H9 (cell line): Measurements from ENCODE around the gene CAMTA1. TPM values are rescaled to one million over a fixed set of nuclear protein-coding genes. Genes with fewer than 3 reads are reported as not detected.

Experiments
- DNase-seq: peaks from one replicate; pipeline ENCODE4 v3.0.0-alpha.2; 2017
- H2AFZ ChIP-seq: one replicate; pipeline ENCODE4 v1.6.1; 2013; ENCODE audit warnings: mild to moderate bottlenecking, low read length, control low read depth, moderate library complexity
- H2AK5ac ChIP-seq: 2 replicates; pipeline ENCODE4 v1.6.1; 2013; ENCODE audit warnings: low read length, control low read depth, mixed read lengths; ENCODE audit not compliant: insufficient read length
- H2BK120ac ChIP-seq: one replicate; pipeline ENCODE4 v1.6.1; 2013; ENCODE audit warnings: low read depth, mild to moderate bottlenecking, low read length, control low read depth, inconsistent platforms; ENCODE audit not compliant: poor library complexity, severe bottlenecking
- H2BK12ac ChIP-seq: 2 replicates; pipeline ENCODE4 v1.6.1; 2013; ENCODE audit warnings: low read length, control low read depth, mixed read lengths, low read depth; ENCODE audit not compliant: insufficient read length
- H2BK15ac ChIP-seq: 2 replicates; pipeline ENCODE4 v1.6.1; 2013; ENCODE audit warnings: low read depth, low read length, control low read depth
- H2BK20ac ChIP-seq: one replicate; pipeline ENCODE4 v1.6.1; 2013; ENCODE audit warnings: low read depth, mild to moderate bottlenecking, low read length, control low read depth, inconsistent platforms; ENCODE audit not compliant: poor library complexity, severe bottlenecking
- H2BK5ac ChIP-seq: 2 replicates; pipeline ENCODE4 v1.6.1; 2013; ENCODE audit warnings: low read length, control low read depth, mixed read lengths; ENCODE audit not compliant: insufficient read length
- H3K14ac ChIP-seq: 2 replicates; pipeline ENCODE4 v1.6.1; 2013; ENCODE audit warnings: low read length, control low read depth; ENCODE audit not compliant: insufficient read depth
- H3K18ac ChIP-seq: 2 replicates; pipeline ENCODE4 v1.6.1; 2013; ENCODE audit warnings: low read depth, mild to moderate bottlenecking, mixed read lengths, low read length, control low read depth; ENCODE audit not compliant: insufficient read length
- H3K23ac ChIP-seq: 2 replicates; pipeline ENCODE4 v1.6.1; 2013; ENCODE audit warnings: low read length, control low read depth, mixed read lengths, low read depth; ENCODE audit not compliant: insufficient read length
- H3K23me2 ChIP-seq: 2 replicates; pipeline ENCODE4 v1.6.1; 2013; ENCODE audit warnings: low read depth, mild to moderate bottlenecking, mixed read lengths, low read length, control low read depth; ENCODE audit not compliant: insufficient read length, poor library complexity, severe bottlenecking
- H3K27ac ChIP-seq: 2 replicates; pipeline ENCODE4 v1.5.1; 2013; ENCODE audit warnings: low read length, control low read depth, mixed read lengths, low read depth; ENCODE audit not compliant: insufficient read length
- H3K27me3 ChIP-seq: 2 replicates; pipeline ENCODE4 v1.6.1; 2013; ENCODE audit warnings: low read length, control low read depth, inconsistent platforms; ENCODE audit not compliant: insufficient read depth
- H3K4ac ChIP-seq: 2 replicates; pipeline ENCODE4 v1.6.1; 2013; ENCODE audit warnings: low read depth, mild to moderate bottlenecking, control low read depth, inconsistent platforms, low read length, moderate library complexity
- H3K4me1 ChIP-seq: 2 replicates; pipeline ENCODE4 v1.6.1; 2013; ENCODE audit warnings: low read length, control low read depth, inconsistent platforms; ENCODE audit not compliant: insufficient read depth
- H3K4me2 ChIP-seq: 2 replicates; pipeline ENCODE4 v1.6.1; 2013; ENCODE audit warnings: low read length, control low read depth, mixed read lengths; ENCODE audit not compliant: insufficient read length, insufficient read depth
- H3K56ac ChIP-seq: 2 replicates; pipeline ENCODE4 v1.6.1; 2013; ENCODE audit warnings: low read depth, mild to moderate bottlenecking, mixed read lengths, low read length, control low read depth; ENCODE audit not compliant: insufficient read length
- H3K79me1 ChIP-seq: 2 replicates; pipeline ENCODE4 v1.6.1; 2013; ENCODE audit warnings: low read depth, mild to moderate bottlenecking, moderate library complexity, low read length, control low read depth, inconsistent platforms; ENCODE audit not compliant: insufficient read depth, poor library complexity, severe bottlenecking
- H3K79me2 ChIP-seq: 2 replicates; pipeline ENCODE4 v1.6.1; 2013; ENCODE audit warnings: low read length, control low read depth, inconsistent platforms; ENCODE audit not compliant: insufficient read depth
- H3K9ac ChIP-seq: 2 replicates; pipeline ENCODE4 v1.6.1; 2013; ENCODE audit warnings: low read length, control low read depth, mixed read lengths; ENCODE audit not compliant: insufficient read length; ENCODE audit errors: extremely low read depth
- H3K9me3 ChIP-seq: one replicate; pipeline ENCODE4 v1.6.1; 2013; ENCODE audit warnings: low read depth, low read length, inconsistent platforms; ENCODE audit not compliant: control insufficient read depth
- H3T11ph ChIP-seq: one replicate; pipeline ENCODE4 v1.6.1; 2013; ENCODE audit warnings: mild to moderate bottlenecking, low read length, control low read depth, inconsistent platforms
- H4K20me1 ChIP-seq: one replicate; pipeline ENCODE4 v1.6.1; 2013; ENCODE audit not compliant: control insufficient read depth, insufficient read length, insufficient read depth
- H4K5ac ChIP-seq: 2 replicates; pipeline ENCODE4 v1.6.1; 2013; ENCODE audit warnings: low read depth, mild to moderate bottlenecking, mixed read lengths, low read length, control low read depth; ENCODE audit not compliant: insufficient read length
- H4K8ac ChIP-seq: replicated peaks from 2 replicates; pipeline ENCODE4 v1.6.1; 2013; ENCODE audit warnings: low read length, control low read depth, mixed read lengths, low read depth; ENCODE audit not compliant: insufficient read length
- H4K91ac ChIP-seq: 2 replicates; pipeline ENCODE4 v1.6.1; 2013; ENCODE audit warnings: low read depth, mild to moderate bottlenecking, moderate library complexity, mixed read lengths, low read length, control low read depth; ENCODE audit not compliant: insufficient read length
- H3K27ac Mint-ChIP-seq, 3 experiments: 2 replicates in 2 of 3; 3 replicates in 1 of 3; pipeline ENCODE4 v1.8.0; 2020 to 2021; ENCODE audit warnings: mixed read lengths in 3 of 3, mild to moderate bottlenecking in 1 of 3, moderate library complexity in 1 of 3
- H3K27me3 Mint-ChIP-seq: 2 replicates; pipeline ENCODE4 v1.8.0; 2021; ENCODE audit warnings: low read depth, mild to moderate bottlenecking, moderate library complexity, mixed read lengths
- H3K36me3 Mint-ChIP-seq, 3 experiments: 2 replicates in 2 of 3; 3 replicates in 1 of 3; pipeline ENCODE4 v1.8.0; 2020 to 2021; ENCODE audit warnings: low read depth in 3 of 3, mixed read lengths in 3 of 3; ENCODE audit not compliant: insufficient read depth in 1 of 3
- H3K4me1 Mint-ChIP-seq, 2 experiments: 2 replicates each; pipeline ENCODE4 v1.8.0; 2020; ENCODE audit warnings: mixed read lengths in 2 of 2
- H3K4me3 Mint-ChIP-seq, 2 experiments: 2 replicates in 1 of 2; 3 replicates in 1 of 2; pipeline ENCODE4 v1.8.0; 2020 to 2021; ENCODE audit warnings: mild to moderate bottlenecking in 2 of 2, mixed read lengths in 2 of 2, moderate library complexity in 1 of 2
- H3K9me3 Mint-ChIP-seq, 2 experiments: 2 replicates in 1 of 2; 3 replicates in 1 of 2; pipeline ENCODE4 v1.8.0; 2020; ENCODE audit warnings: mild to moderate bottlenecking in 2 of 2, mixed read lengths in 2 of 2, moderate library complexity in 1 of 2
- CTCF ChIP-seq: fragments of 200-600 bp; sonication (generic); conservative IDR thresholded peaks from 3 replicates; pipeline ENCODE4 v1.8.0; 2021; ENCODE audit warnings: antibody characterized with exemption, mild to moderate bottlenecking
- WGBS: extraction: QIAGEN DNeasy Blood & Tissue Kit; methylation state at CpG from one replicate; pipeline ENCODE4 v1.1.7; 2013; ENCODE audit warnings: missing lambda C conversion rate, low lambda C conversion rate, mixed read lengths; ENCODE audit not compliant: insufficient read length; ENCODE audit errors: extremely low coverage; 5-methylcytosine and 5-hydroxymethylcytosine counted together
- total RNA-seq: library from RNA; stranded (reverse); gene quantifications from 2 replicates; pipeline ENCODE4 v1.2.1, GENCODE V29; 2021

The CAMTA1 gene
- total RNA-seq, 1 experiment from 2014 or later, result 115 TPM

GRCh38 chr1:6914706-6915105 is 129.5 kb downstream of the CAMTA1 start:
- Histone ChIP-seq H3K4ac (no peak overlapping the region), H3K79me2 (no peaks in the 10 kb centered on the region), H3K56ac (no peak overlapping the region), H3K18ac (no peak overlapping the region), H3K27me3 (no peaks in the 10 kb centered on the region), H3T11ph (no peak overlapping the region), H3K27ac (no peak overlapping the region), H3K9ac (no peak overlapping the region), H2BK120ac (no peak overlapping the region), H4K8ac (no peak overlapping the region), H3K23ac (no peak overlapping the region), H3K79me1 (no peaks in the 10 kb centered on the region), H4K5ac (no peak overlapping the region), H4K91ac (no peak overlapping the region), H2AFZ (no peak overlapping the region), H3K4me2 (no peak overlapping the region), H3K9me3 (no peaks in the 10 kb centered on the region), H3K14ac (no peak overlapping the region), H3K4me1 (peaks cover 4% of the 10 kb centered on the region; the same call in 1 of the 2 replicates), H3K23me2 (no peaks in the 10 kb centered on the region), H2BK15ac (no peak overlapping the region), H2BK12ac (no peak overlapping the region), H2BK20ac (no peak overlapping the region), H2AK5ac (no peak overlapping the region), H2BK5ac (no peak overlapping the region), H4K20me1 (no peaks in the 10 kb centered on the region)
- Mint-ChIP-seq H3K27ac (no peak overlapping the region), H3K36me3 (peaks cover 7 to 14% (median 10%) of the 10 kb centered on the region in 3 experiments), H3K9me3 (peaks cover 9 to 12% of the 10 kb centered on the region in 2 experiments; a peak in 4 of 5 replicates), H3K4me1 (peaks cover 35 to 46% of the 10 kb centered on the region in 2 experiments), H3K4me3 (no peak overlapping the region), H3K27me3 (peaks cover 3% of the 10 kb centered on the region)
- DNase-seq, result no peak
- no CpG with 5 or more reads among the region's 9 CpGs for WGBS
- no peak for TF ChIP-seq CTCF
